ENCODE data around the gene PADI6. TPM values are rescaled to one million over a fixed set of nuclear protein-coding genes. Genes with fewer than 3 reads are reported as not detected.
A peak's percentile ranks its signal among the peaks of the same experiment; 100 is the strongest.

Gene PADI6
- total RNA-seq, 1 donor from 2014 or later: not detected

- H3K27me3 Mint-ChIP-seq (ENCODE audit: insufficient read depth, low read depth): peaks cover 8% of the 10 kb centered on the region
- no peak overlapping the region for H3K9ac ChIP-seq
- peaks cover 91% of the 10 kb centered on the region for H3K79me2 ChIP-seq (ENCODE audit: low read depth)
- H3K4me1 ChIP-seq: no peaks in the 10 kb centered on the region
- H3K36me3 ChIP-seq: no peaks in the 10 kb centered on the region
- H2AFZ ChIP-seq (replicated peaks): no peak overlapping the region
- H3K27me3 ChIP-seq: no peaks in the 10 kb centered on the region
- no peaks in the 10 kb centered on the region for H3K9me3 ChIP-seq (ENCODE audit: low read depth)
- peaks cover 97% of the 10 kb centered on the region for H4K20me1 ChIP-seq (ENCODE audit: low read depth)
- no peak for DNase-seq (ENCODE audit: low spot score)
- peaks cover 11% of the 10 kb centered on the region for H3F3A ChIP-seq (ENCODE audit: low read depth)
- peak overlapping the region; percentile 46 for H3K27ac Mint-ChIP-seq
- H3K36me3 Mint-ChIP-seq: peaks cover 41% of the 10 kb centered on the region
- no peak overlapping the region for H3K27ac ChIP-seq
- peaks cover 2% of the 10 kb centered on the region for H3K4me1 Mint-ChIP-seq
- H3K9me3 Mint-ChIP-seq: no peaks in the 10 kb centered on the region
- TF ChIP-seq CTCF (IDR thresholded peaks at IDR 0.05): no peak
- no peak for TF ChIP-seq EZH2 (IDR thresholded peaks at IDR 0.05)
- no peak for TF ChIP-seq EZH2phosphoT487 (IDR thresholded peaks at IDR 0.05)
- H3K4me3 Mint-ChIP-seq: no peak overlapping the region
- H3K4me3 ChIP-seq: no peak overlapping the region
- H3K4me2 ChIP-seq: no peak overlapping the region
These were observed 56.0 kb downstream of the PADI6 start for GRCh38 chr1:17427696-17428660.

- peaks cover 8% of the 10 kb centered on the region for H3K27me3 Mint-ChIP-seq (ENCODE audit: insufficient read depth, low read depth)
- H3K9ac ChIP-seq: no peak overlapping the region
- H3K36me3 Mint-ChIP-seq: peaks cover 37% of the 10 kb centered on the region
- no peak for DNase-seq (ENCODE audit: low spot score)
- TF ChIP-seq EZH2phosphoT487 (IDR thresholded peaks at IDR 0.05): no peak
- no peak for TF ChIP-seq CTCF (IDR thresholded peaks at IDR 0.05)
- TF ChIP-seq EZH2 (IDR thresholded peaks at IDR 0.05): no peak
- no peak overlapping the region for H2AFZ ChIP-seq (replicated peaks)
- H3K9me3 Mint-ChIP-seq: no peaks in the 10 kb centered on the region
- no peaks in the 10 kb centered on the region for H3K4me1 ChIP-seq
- peaks cover 10% of the 10 kb centered on the region for H3K4me1 Mint-ChIP-seq
- H3K9me3 ChIP-seq (ENCODE audit: low read depth): no peaks in the 10 kb centered on the region
- H3K27me3 ChIP-seq: no peaks in the 10 kb centered on the region
- no peaks in the 10 kb centered on the region for H3K36me3 ChIP-seq
- no peak overlapping the region for H3K4me3 Mint-ChIP-seq
- H3K79me2 ChIP-seq (ENCODE audit: low read depth): peaks cover 98% of the 10 kb centered on the region
- H3K27ac Mint-ChIP-seq: no peak overlapping the region
- peaks cover 18% of the 10 kb centered on the region for H3F3A ChIP-seq (ENCODE audit: low read depth)
- H3K4me3 ChIP-seq: no peak overlapping the region
- no peak overlapping the region for H3K4me2 ChIP-seq
- peaks cover 97% of the 10 kb centered on the region for H4K20me1 ChIP-seq (ENCODE audit: low read depth)
- H3K27ac ChIP-seq: no peak overlapping the region
These were observed 57.2 kb downstream of the PADI6 start for GRCh38 chr1:17429183-17429582.

- Histone ChIP-seq H3K36me3 (no peaks in the 10 kb centered on the region), H4K20me1 (ENCODE audit: low read depth) (peaks cover 97% of the 10 kb centered on the region), H3K4me2 (no peak overlapping the region), H2AFZ (replicated peaks) (no peak overlapping the region), H3K27ac (no peak overlapping the region), H3K4me3 (no peak overlapping the region), H3K9ac (no peak overlapping the region), H3F3A (ENCODE audit: low read depth) (peaks cover 23% of the 10 kb centered on the region), H3K4me1 (peaks cover 17% of the 10 kb centered on the region), H3K27me3 (no peaks in the 10 kb centered on the region), H3K79me2 (ENCODE audit: low read depth) (peaks cover 99% of the 10 kb centered on the region), H3K9me3 (ENCODE audit: low read depth) (no peaks in the 10 kb centered on the region)
- no peak for TF ChIP-seq EZH2phosphoT487 (IDR thresholded peaks at IDR 0.05)
- no peak for TF ChIP-seq CTCF (IDR thresholded peaks at IDR 0.05)
- TF ChIP-seq EZH2 (IDR thresholded peaks at IDR 0.05): no peak
- no peak overlapping the region for H3K27ac Mint-ChIP-seq
- no peaks in the 10 kb centered on the region for H3K9me3 Mint-ChIP-seq
- peaks cover 10% of the 10 kb centered on the region for H3K27me3 Mint-ChIP-seq (ENCODE audit: insufficient read depth, low read depth)
- H3K4me3 Mint-ChIP-seq: no peak overlapping the region
- peaks cover 21% of the 10 kb centered on the region for H3K36me3 Mint-ChIP-seq
- peaks cover 38% of the 10 kb centered on the region for H3K4me1 Mint-ChIP-seq
- DNase-seq (ENCODE audit: low spot score): no peak
These were observed 60.4 kb downstream of the PADI6 start for GRCh38 chr1:17432412-17432811.
